LNCaP clone FGC (cell line): Measurements from ENCODE around the gene ZNF423.

ENCODE experiments used
- DNase-seq: peaks from one replicate; pipeline ENCODE4 v3.0.0-alpha.2; 2011; ENCODE audit warnings: low read depth
- H3K4me3 ChIP-seq: 2 replicates; pipeline ENCODE4 v1.5.1; 2011; ENCODE audit warnings: mild to moderate bottlenecking, low read depth, low read length, control low read depth
- CTCF ChIP-seq: IDR thresholded peaks from 2 replicates; pipeline ENCODE4 v1.5.1; 2012; ENCODE audit warnings: mild to moderate bottlenecking; ENCODE audit not compliant: control insufficient read depth, insufficient read depth; ENCODE audit errors: extremely low read depth

The ZNF423 gene

GRCh38 chr16:49484936-49485335 is 371.0 kb downstream of the ZNF423 start:
- no peak overlapping the region for H3K4me3 ChIP-seq

GRCh38 chr16:49484451-49484849 is 371.5 kb downstream of the ZNF423 start:
- peak; percentile 2 for DNase-seq
- TF ChIP-seq CTCF, result no peak
- no peak overlapping the region for H3K4me3 ChIP-seq

More at GRCh38 chr16:49484936-49485335, 371.0 kb downstream of the ZNF423 start:
- no peak for TF ChIP-seq CTCF
- no peak for DNase-seq

- no peak for DNase-seq
- TF ChIP-seq CTCF, result no peak
- no peak overlapping the region for H3K4me3 ChIP-seq
These were observed 372.1 kb downstream of the ZNF423 start for GRCh38 chr16:49483651-49484450.

GRCh38 chr16:49483251-49483650 is 372.7 kb downstream of the ZNF423 start:
- TF ChIP-seq CTCF, result no peak
- no peak for DNase-seq
- H3K4me3 ChIP-seq, result no peak overlapping the region

- no peak for TF ChIP-seq CTCF
- no peak for DNase-seq
- H3K4me3 ChIP-seq, result no peak overlapping the region
These were observed 373.2 kb downstream of the ZNF423 start for GRCh38 chr16:49482690-49483089.

- TF ChIP-seq CTCF, result no peak
- no peak overlapping the region for H3K4me3 ChIP-seq
- no peak for DNase-seq
These were observed 377.3 kb downstream of the ZNF423 start for GRCh38 chr16:49478616-49479015.

- TF ChIP-seq CTCF, result no peak
- no peak overlapping the region for H3K4me3 ChIP-seq
These were observed 377.8 kb downstream of the ZNF423 start for GRCh38 chr16:49478107-49478506.

More at GRCh38 chr16:49478107-49478506, 377.8 kb downstream of the ZNF423 start:
- DNase-seq, result no peak
